OCI-LY3 (cell line): ENCODE data around the gene SIRT2.

Experiments used
- EZH2phosphoT487 ChIP-seq: fragments of 200-600 bp; shearing (Covaris generic); IDR thresholded peaks from 2 replicates; pipeline ENCODE4 v1.6.1; 2018; ENCODE audit warnings: antibody characterized with exemption, mixed run types, low read depth
- TF ChIP-seq, protein P1 (sequence below): fragments of 200-600, 300-600 bp; sonication (generic); IDR thresholded peaks from 2 replicates; pipeline ENCODE4 v1.5.1; 2014; ENCODE audit warnings: antibody characterized with exemption, low read length, low read depth

DNA sequence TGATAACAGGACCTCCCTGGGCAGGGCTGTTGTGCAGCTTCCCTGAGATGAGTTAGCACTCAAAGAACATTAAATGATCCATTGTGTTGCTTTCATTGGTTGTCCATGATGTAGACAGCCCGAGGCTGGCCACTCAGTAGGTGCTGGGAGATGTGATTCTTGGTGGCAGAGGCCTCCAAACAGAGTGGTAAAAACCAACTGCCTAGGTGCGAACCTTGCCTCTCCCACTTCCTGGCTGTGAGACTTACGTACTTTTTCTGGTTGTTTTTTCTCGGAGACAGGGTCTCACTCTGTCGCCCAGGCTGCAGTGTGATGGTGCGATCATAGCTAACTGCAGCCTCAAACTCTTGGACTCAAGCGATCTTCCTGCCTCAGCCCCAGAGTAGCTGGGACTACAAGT is 25.0 kb upstream of the SIRT2 start:
- TF ChIP-seq, protein P1, sequence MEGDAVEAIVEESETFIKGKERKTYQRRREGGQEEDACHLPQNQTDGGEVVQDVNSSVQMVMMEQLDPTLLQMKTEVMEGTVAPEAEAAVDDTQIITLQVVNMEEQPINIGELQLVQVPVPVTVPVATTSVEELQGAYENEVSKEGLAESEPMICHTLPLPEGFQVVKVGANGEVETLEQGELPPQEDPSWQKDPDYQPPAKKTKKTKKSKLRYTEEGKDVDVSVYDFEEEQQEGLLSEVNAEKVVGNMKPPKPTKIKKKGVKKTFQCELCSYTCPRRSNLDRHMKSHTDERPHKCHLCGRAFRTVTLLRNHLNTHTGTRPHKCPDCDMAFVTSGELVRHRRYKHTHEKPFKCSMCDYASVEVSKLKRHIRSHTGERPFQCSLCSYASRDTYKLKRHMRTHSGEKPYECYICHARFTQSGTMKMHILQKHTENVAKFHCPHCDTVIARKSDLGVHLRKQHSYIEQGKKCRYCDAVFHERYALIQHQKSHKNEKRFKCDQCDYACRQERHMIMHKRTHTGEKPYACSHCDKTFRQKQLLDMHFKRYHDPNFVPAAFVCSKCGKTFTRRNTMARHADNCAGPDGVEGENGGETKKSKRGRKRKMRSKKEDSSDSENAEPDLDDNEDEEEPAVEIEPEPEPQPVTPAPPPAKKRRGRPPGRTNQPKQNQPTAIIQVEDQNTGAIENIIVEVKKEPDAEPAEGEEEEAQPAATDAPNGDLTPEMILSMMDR: no peak
- TF ChIP-seq EZH2phosphoT487: no peak
